CD4-positive, alpha-beta T cell treated with Interleukin-1 beta for 1 hour (primary cell): Measurements from ENCODE around the gene CARNS1.

Experiments used
- DNase-seq, 2 donors: peaks; one replicate each; pipeline ENCODE4 v3.0.0-alpha.2; 2020 to 2022

Gene CARNS1

GRCh38 chr11:67468759-67469507, 53.5 kb downstream of the CARNS1 start, which contains the start of gene TMEM134:
Gene TMEM134 (minus strand): TSS chr11:67469251. CDS start chr11:67469192, 59 bp downstream.
- DNase-seq = peak; percentile 93 to 94

GRCh38 chr11:67469508-67469811, 54.0 kb downstream of the CARNS1 start:
- DNase-seq = no peak

GRCh38 chr11:67470337-67471002, 55.0 kb downstream of the CARNS1 start:
- DNase-seq = no peak

GRCh38 chr11:67472882-67473281, 57.4 kb downstream of the CARNS1 start:
- no peak for DNase-seq
